Fibroblast of skin of abdomen (primary cell): ENCODE data around the gene ITGAX.

ENCODE experiments used
- DNase-seq: peaks from one replicate; pipeline ENCODE4 v3.0.0-alpha.2; 2013

The ITGAX gene

GRCh38 chr16:31375231-31375630 is 20.3 kb downstream of the ITGAX start:
- no peak for DNase-seq

- DNase-seq: no peak
Measured at GRCh38 chr16:31376705-31377104, 21.7 kb downstream of the ITGAX start.

- no peak for DNase-seq
Measured at GRCh38 chr16:31377210-31377903, 22.4 kb downstream of the ITGAX start.

- DNase-seq: no peak
Measured at GRCh38 chr16:31380201-31380600, 25.2 kb downstream of the ITGAX start.

GRCh38 chr16:31382485-31383161 is 27.6 kb downstream of the ITGAX start:
- peak; percentile 8 for DNase-seq

- no peak for DNase-seq
Measured at GRCh38 chr16:31385680-31386079, 30.7 kb downstream of the ITGAX start.

GRCh38 chr16:31386157-31386984 is 31.4 kb downstream of the ITGAX start:
- peak; percentile 8 for DNase-seq

- no peak for DNase-seq
Measured at GRCh38 chr16:31388535-31388934, 33.6 kb downstream of the ITGAX start.

GRCh38 chr16:31390504-31391041 is 35.6 kb downstream of the ITGAX start:
- no peak for DNase-seq

- DNase-seq: no peak
Measured at GRCh38 chr16:31393056-31393455, 38.1 kb downstream of the ITGAX start, which contains the start of gene ITGAD. Gene ITGAD, plus strand, starts transcription at chr16:31393335. Its CDS starts 26 bp downstream, at chr16:31393361.

GRCh38 chr16:31395647-31396046 is 40.7 kb downstream of the ITGAX start:
- DNase-seq: no peak

- no peak for DNase-seq
Measured at GRCh38 chr16:31397096-31397660, 42.2 kb downstream of the ITGAX start.

- DNase-seq: no peak
Measured at GRCh38 chr16:31397701-31398100, 42.7 kb downstream of the ITGAX start.

GRCh38 chr16:31400191-31400590 is 45.2 kb downstream of the ITGAX start:
- DNase-seq: no peak

GRCh38 chr16:31401436-31401835 is 46.5 kb downstream of the ITGAX start:
- DNase-seq: no peak

- no peak for DNase-seq
Measured at GRCh38 chr16:31402687-31403086, 47.7 kb downstream of the ITGAX start.

GRCh38 chr16:31403590-31404352 is 48.8 kb downstream of the ITGAX start:
- DNase-seq: no peak

- DNase-seq: no peak
Measured at GRCh38 chr16:31404353-31405064, 49.5 kb downstream of the ITGAX start.

GRCh38 chr16:31407406-31407805 is 52.4 kb downstream of the ITGAX start:
- DNase-seq: no peak

GRCh38 chr16:31409433-31409832 is 54.5 kb downstream of the ITGAX start:
- DNase-seq: peak; percentile 26

GRCh38 chr16:31410082-31410481 is 55.1 kb downstream of the ITGAX start:
- DNase-seq: no peak
